GM12874 (cell line): ENCODE measurements around the gene COL20A1.

Experiments
- CTCF ChIP-seq: IDR thresholded peaks from 2 replicates; pipeline ENCODE4 v1.5.1; 2011; ENCODE audit warnings: low read depth, mild to moderate bottlenecking, control low read depth, low read length, moderate library complexity; ENCODE audit not compliant: insufficient read depth

COL20A1 gene

GRCh38 chr20:63350597-63351325, 57.8 kb downstream of the COL20A1 start:
- TF ChIP-seq CTCF, result no peak

- TF ChIP-seq CTCF, result no peak
Observed at GRCh38 chr20:63351326-63351700, 58.3 kb downstream of the COL20A1 start.

GRCh38 chr20:63351811-63352591, 59.0 kb downstream of the COL20A1 start:
- no peak for TF ChIP-seq CTCF

- TF ChIP-seq CTCF, result no peak
Observed at GRCh38 chr20:63352811-63353221, 59.8 kb downstream of the COL20A1 start.

- no peak for TF ChIP-seq CTCF
Observed at GRCh38 chr20:63354636-63355350, 61.8 kb downstream of the COL20A1 start.

- TF ChIP-seq CTCF, result no peak
Observed at GRCh38 chr20:63355781-63356295, 62.9 kb downstream of the COL20A1 start.

- TF ChIP-seq CTCF, result no peak
Observed at GRCh38 chr20:63356511-63356910, 63.5 kb downstream of the COL20A1 start.
